ENCODE results near the gene PLEKHA7.

The PLEKHA7 gene

GRCh38 chr11:16807306-16807705 is 206.9 kb downstream of the PLEKHA7 start:
- no peaks in the 10 kb centered on the region for H3K36me3 ChIP-seq
- no peaks in the 10 kb centered on the region for H3K4me1 ChIP-seq
- no peaks in the 10 kb centered on the region for H3K9me3 ChIP-seq
- DNase-seq, result no peak
- no peak for TF ChIP-seq CTCF (IDR thresholded peaks at IDR 0.05; ENCODE audit: low read depth, low read length)
- no peak overlapping the region for H3K4me3 ChIP-seq (ENCODE audit: low read depth, low read length)
- no peaks in the 10 kb centered on the region for H3K27me3 ChIP-seq

GRCh38 chr11:16806791-16807190 is 207.4 kb downstream of the PLEKHA7 start:
- Histone ChIP-seq H3K4me1 (no peaks in the 10 kb centered on the region), H3K4me3 (ENCODE audit: low read depth, low read length) (no peak overlapping the region), H3K9me3 (no peaks in the 10 kb centered on the region), H3K27me3 (no peaks in the 10 kb centered on the region), H3K36me3 (no peaks in the 10 kb centered on the region)
- DNase-seq, result no peak
- no peak for TF ChIP-seq CTCF (IDR thresholded peaks at IDR 0.05; ENCODE audit: low read depth, low read length)

GRCh38 chr11:16805938-16806337 is 208.3 kb downstream of the PLEKHA7 start:
- Histone ChIP-seq H3K4me1 (no peaks in the 10 kb centered on the region), H3K36me3 (no peaks in the 10 kb centered on the region), H3K27me3 (no peaks in the 10 kb centered on the region), H3K9me3 (no peaks in the 10 kb centered on the region), H3K4me3 (ENCODE audit: low read depth, low read length) (no peak overlapping the region)
- TF ChIP-seq CTCF (IDR thresholded peaks at IDR 0.05; ENCODE audit: low read depth, low read length), result no peak
- no peak for DNase-seq

- TF ChIP-seq CTCF (IDR thresholded peaks at IDR 0.05; ENCODE audit: low read depth, low read length), result no peak
- no peak overlapping the region for H3K4me3 ChIP-seq (ENCODE audit: low read depth, low read length)
- no peaks in the 10 kb centered on the region for H3K27me3 ChIP-seq
- H3K36me3 ChIP-seq, result no peaks in the 10 kb centered on the region
- no peak for DNase-seq
- no peaks in the 10 kb centered on the region for H3K4me1 ChIP-seq
- no peaks in the 10 kb centered on the region for H3K9me3 ChIP-seq
Observed at GRCh38 chr11:16804104-16804947, 209.9 kb downstream of the PLEKHA7 start.

GRCh38 chr11:16801288-16801980 is 212.8 kb downstream of the PLEKHA7 start:
- no peak for DNase-seq
- Histone ChIP-seq H3K36me3 (no peaks in the 10 kb centered on the region), H3K4me3 (ENCODE audit: low read depth, low read length) (no peak overlapping the region), H3K9me3 (no peaks in the 10 kb centered on the region), H3K4me1 (no peaks in the 10 kb centered on the region), H3K27me3 (no peaks in the 10 kb centered on the region)
- TF ChIP-seq CTCF (IDR thresholded peaks at IDR 0.05; ENCODE audit: low read depth, low read length), result no peak

- DNase-seq, result no peak
- Histone ChIP-seq H3K36me3 (no peaks in the 10 kb centered on the region), H3K4me1 (no peaks in the 10 kb centered on the region), H3K27me3 (no peaks in the 10 kb centered on the region), H3K9me3 (no peaks in the 10 kb centered on the region), H3K4me3 (ENCODE audit: low read depth, low read length) (no peak overlapping the region)
- no peak for TF ChIP-seq CTCF (IDR thresholded peaks at IDR 0.05; ENCODE audit: low read depth, low read length)
Observed at GRCh38 chr11:16800382-16800781, 213.8 kb downstream of the PLEKHA7 start.

Data from BE2C (cell line).